Caco-2 (cell line): ENCODE data around the gene AFF1. TPM values are rescaled to one million over a fixed set of nuclear protein-coding genes. Genes with fewer than 3 reads are reported as not detected.

Source experiments
- BruUV-seq: library from RNA; stranded (reverse); fragments of 400-500 nt; replicated peaks from 2 replicates; lab custom pipeline; 2021; lab: Mats Ljungman, UMichigan
- CTCF ChIA-PET: fragments of 300-600 bp; sonication (Branson Sonifier 250); formaldehyde crosslinking; loops from one replicate; lab custom pipeline; 2022; ENCODE audit warnings: antibody characterized with exemption; lab: Charles Lee
- POLR2A ChIA-PET: fragments of 300-600 bp; sonication (Branson Sonifier 250); formaldehyde crosslinking; loops from one replicate; lab custom pipeline; 2022; ENCODE audit warnings: antibody characterized with exemption; lab: Charles Lee
- DNase-seq, 2 experiments: peaks; one replicate each; pipeline versions ENCODE4 v3.0.0 to v3.0.0-alpha.2; 2020 to 2022
- H3K27me3 ChIP-seq: replicated peaks from 2 replicates; pipeline ENCODE4 v1.6.0; 2011; ENCODE audit warnings: low read length; ENCODE audit not compliant: control insufficient read depth, insufficient read depth
- H3K36me3 ChIP-seq: 2 replicates; pipeline ENCODE4 v1.5.1; 2011; ENCODE audit warnings: low read length; ENCODE audit not compliant: control insufficient read depth, insufficient read depth
- H3K4me1 ChIP-seq: fragments of 250-450 bp; sonication (Bioruptor Pico); 2 replicates; pipeline ENCODE4 v1.5.1; 2020; ENCODE audit warnings: mild to moderate bottlenecking
- H3K4me3 ChIP-seq: 2 replicates; pipeline ENCODE4 v1.5.1; 2011; ENCODE audit warnings: low read depth, mild to moderate bottlenecking, control low read depth, low read length
- H3K9me3 ChIP-seq: fragments of 250-450 bp; sonication (Bioruptor Pico); 2 replicates; pipeline ENCODE4 v1.5.1; 2020; ENCODE audit warnings: mild to moderate bottlenecking, moderate library complexity
- H3K27ac Mint-ChIP-seq: one replicate; pipeline ENCODE4 v1.8.0; 2022; ENCODE audit warnings: mixed read lengths; ENCODE audit not compliant: unreplicated experiment
- H3K27me3 Mint-ChIP-seq: one replicate; pipeline ENCODE4 v1.8.0; 2022; ENCODE audit warnings: mixed read lengths; ENCODE audit not compliant: insufficient read depth, unreplicated experiment
- H3K36me3 Mint-ChIP-seq: one replicate; pipeline ENCODE4 v1.8.0; 2022; ENCODE audit warnings: mild to moderate bottlenecking, mixed read lengths; ENCODE audit not compliant: insufficient read depth, unreplicated experiment
- H3K4me1 Mint-ChIP-seq: one replicate; pipeline ENCODE4 v1.8.0; 2022; ENCODE audit warnings: low read depth, mixed read lengths; ENCODE audit not compliant: unreplicated experiment
- H3K4me3 Mint-ChIP-seq: one replicate; pipeline ENCODE4 v1.8.0; 2022; ENCODE audit warnings: mild to moderate bottlenecking, moderate library complexity, mixed read lengths; ENCODE audit not compliant: unreplicated experiment
- H3K9me3 Mint-ChIP-seq: one replicate; pipeline ENCODE4 v1.8.0; 2022; ENCODE audit warnings: mixed read lengths; ENCODE audit not compliant: unreplicated experiment
- intact Hi-C: fragments of 100-400 bp; cut with micrococcal nuclease; formaldehyde crosslinking; loops from one replicate; pipeline ENCODE4 v1.10.0; 2022; ENCODE audit not compliant: unreplicated experiment
- total RNA-seq: library from RNA; stranded (reverse); gene quantifications from 2 replicates; pipeline ENCODE4 v1.2.3, GENCODE V29; 2022
- TF ChIP-seq, protein P1 (sequence below), 2 experiments: fragments of 200-600 bp in 1 of 2; IDR thresholded peaks; 1 replicate in 1 of 2; 2 replicates in 1 of 2; pipeline versions ENCODE4 v1.5.1 to v1.8.0; 2011 to 2022; ENCODE audit warnings: antibody characterized with exemption in 1 of 2, control low read depth in 1 of 2, inconsistent platforms in 1 of 2, low read depth in 1 of 2, low read length in 1 of 2, mild to moderate bottlenecking in 1 of 2, moderate library complexity in 1 of 2; ENCODE audit not compliant: insufficient read depth in 1 of 2, severe bottlenecking in 1 of 2, unreplicated experiment in 1 of 2

The AFF1 gene
- total RNA-seq, 1 experiment from 2014 or later = 48.3 TPM

DNA sequence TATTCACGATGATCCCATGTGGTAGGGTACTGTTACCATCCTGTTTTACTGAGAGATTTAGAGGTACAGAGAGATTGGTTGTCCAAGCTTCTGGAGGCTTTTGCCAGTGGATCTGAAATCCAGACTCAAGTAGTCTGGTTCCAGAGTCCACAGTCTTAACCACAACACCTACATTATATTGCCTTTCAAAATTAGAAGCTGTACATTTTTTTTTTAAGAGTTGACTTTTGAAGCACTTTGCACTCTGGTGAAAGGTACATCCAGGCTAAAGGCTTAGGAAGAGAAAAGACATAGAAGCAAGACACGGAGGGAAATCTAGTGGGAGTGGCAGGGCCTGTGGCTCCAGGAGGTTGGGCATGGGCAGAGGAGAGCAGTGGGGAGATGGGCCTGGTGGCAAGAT, 122.1 kb downstream of the AFF1 start:
- DNase-seq = no peak
- H3K27me3 ChIP-seq = no peaks in the 10 kb centered on the region
- intact Hi-C loops = no loop called here
- Mint-ChIP-seq H3K36me3 (peaks cover 8% of the 10 kb centered on the region), H3K4me3 (no peak overlapping the region), H3K9me3 (no peaks in the 10 kb centered on the region), H3K27ac (no peak overlapping the region), H3K27me3 (no peaks in the 10 kb centered on the region), H3K4me1 (peaks cover 38% of the 10 kb centered on the region)
- CTCF ChIA-PET = no interaction called here
- no peak overlapping the region for H3K4me3 ChIP-seq
- BruUV-seq = no TSS peak
- 0 out of 2 replicates have a peak, but pooled peaks cover 3% of the 10 kb centered on the region for H3K4me1 ChIP-seq
- TF ChIP-seq, protein P1, sequence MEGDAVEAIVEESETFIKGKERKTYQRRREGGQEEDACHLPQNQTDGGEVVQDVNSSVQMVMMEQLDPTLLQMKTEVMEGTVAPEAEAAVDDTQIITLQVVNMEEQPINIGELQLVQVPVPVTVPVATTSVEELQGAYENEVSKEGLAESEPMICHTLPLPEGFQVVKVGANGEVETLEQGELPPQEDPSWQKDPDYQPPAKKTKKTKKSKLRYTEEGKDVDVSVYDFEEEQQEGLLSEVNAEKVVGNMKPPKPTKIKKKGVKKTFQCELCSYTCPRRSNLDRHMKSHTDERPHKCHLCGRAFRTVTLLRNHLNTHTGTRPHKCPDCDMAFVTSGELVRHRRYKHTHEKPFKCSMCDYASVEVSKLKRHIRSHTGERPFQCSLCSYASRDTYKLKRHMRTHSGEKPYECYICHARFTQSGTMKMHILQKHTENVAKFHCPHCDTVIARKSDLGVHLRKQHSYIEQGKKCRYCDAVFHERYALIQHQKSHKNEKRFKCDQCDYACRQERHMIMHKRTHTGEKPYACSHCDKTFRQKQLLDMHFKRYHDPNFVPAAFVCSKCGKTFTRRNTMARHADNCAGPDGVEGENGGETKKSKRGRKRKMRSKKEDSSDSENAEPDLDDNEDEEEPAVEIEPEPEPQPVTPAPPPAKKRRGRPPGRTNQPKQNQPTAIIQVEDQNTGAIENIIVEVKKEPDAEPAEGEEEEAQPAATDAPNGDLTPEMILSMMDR (IDR thresholded peaks at IDR 0.05; ENCODE audit: insufficient read depth in 1 of 2, low read depth in 1 of 2, low read length in 1 of 2, severe bottlenecking in 1 of 2, unreplicated experiment in 1 of 2) = no peak
- POLR2A ChIA-PET = no interaction called here
- H3K9me3 ChIP-seq = no peaks in the 10 kb centered on the region
- no peaks in the 10 kb centered on the region; the same call in 1 of the 2 replicates for H3K36me3 ChIP-seq

- H3K9me3 ChIP-seq = no peaks in the 10 kb centered on the region
- H3K4me1 ChIP-seq = 0 out of 2 replicates have a peak, but pooled peaks cover 3% of the 10 kb centered on the region
- H3K36me3 Mint-ChIP-seq = peaks cover under 1% of the 10 kb centered on the region
- H3K4me3 Mint-ChIP-seq = no peak overlapping the region
- no peaks in the 10 kb centered on the region for H3K27me3 ChIP-seq
- H3K27ac Mint-ChIP-seq = no peak overlapping the region
- H3K9me3 Mint-ChIP-seq = no peaks in the 10 kb centered on the region
- no peaks in the 10 kb centered on the region for H3K27me3 Mint-ChIP-seq
- H3K36me3 ChIP-seq = no peaks in the 10 kb centered on the region
- intact Hi-C loops = no loop called here
- H3K4me3 ChIP-seq = no peak overlapping the region
- TF ChIP-seq, protein P1 (IDR thresholded peaks at IDR 0.05; ENCODE audit: insufficient read depth in 1 of 2, low read depth in 1 of 2, low read length in 1 of 2, severe bottlenecking in 1 of 2, unreplicated experiment in 1 of 2) = no peak
- ChIA-PET POLR2A (no interaction called here), CTCF (interaction anchor here (0.6 kb wide), 1 partner anchor 35 kb away, joined by 6 read pairs; no protein-coding TSS in a partner anchor)
- DNase-seq = no peak
- H3K4me1 Mint-ChIP-seq = peaks cover 32% of the 10 kb centered on the region
- no TSS peak for BruUV-seq
These were observed 123.1 kb downstream of the AFF1 start for GRCh38 chr4:87057835-87058355.

DNA sequence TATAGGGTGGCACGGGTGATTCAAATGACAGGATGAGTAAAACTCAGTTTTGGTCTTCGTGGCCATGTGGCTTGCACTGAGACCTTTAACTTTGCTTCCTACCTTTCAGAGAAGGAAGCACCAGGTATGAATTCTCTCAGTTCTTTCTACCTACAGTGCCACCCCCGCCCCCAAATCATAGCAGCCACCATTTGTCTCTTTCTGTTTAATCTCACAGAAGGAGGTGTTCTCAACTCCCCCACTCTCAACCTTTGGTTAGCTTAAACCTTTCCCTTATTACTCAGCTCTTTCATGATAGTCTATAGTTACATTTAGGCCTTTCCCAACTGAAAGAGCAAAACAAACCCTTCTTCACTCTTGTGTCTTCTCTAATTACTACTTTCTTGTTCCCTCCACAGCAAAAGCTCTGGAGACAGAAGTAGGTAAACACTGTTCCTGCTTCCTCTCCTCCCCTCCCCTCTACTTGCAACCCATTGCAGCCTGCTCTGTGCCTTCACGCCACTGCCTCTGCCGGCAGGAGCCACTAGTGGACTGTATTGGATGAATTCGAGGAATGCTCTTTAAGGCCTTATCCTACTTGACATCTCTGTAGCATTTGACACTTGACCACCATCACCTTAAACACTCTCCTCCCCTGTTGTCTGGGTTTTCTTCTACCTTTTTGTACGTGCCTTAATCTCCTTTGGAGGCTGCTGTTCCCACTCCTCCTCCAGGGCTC, 123.7 kb downstream of the AFF1 start:
- Mint-ChIP-seq H3K4me1 (peaks cover 30% of the 10 kb centered on the region), H3K4me3 (no peak overlapping the region), H3K27me3 (no peaks in the 10 kb centered on the region), H3K36me3 (no peaks in the 10 kb centered on the region), H3K9me3 (no peaks in the 10 kb centered on the region), H3K27ac (peak overlapping the region; percentile 42)
- Histone ChIP-seq H3K4me3 (no peak overlapping the region), H3K27me3 (no peaks in the 10 kb centered on the region), H3K9me3 (no peaks in the 10 kb centered on the region), H3K36me3 (no peaks in the 10 kb centered on the region), H3K4me1 (0 out of 2 replicates have a peak, but pooled peaks cover 3% of the 10 kb centered on the region)
- TF ChIP-seq, protein P1 (IDR thresholded peaks at IDR 0.05; ENCODE audit: insufficient read depth in 1 of 2, low read depth in 1 of 2, low read length in 1 of 2, severe bottlenecking in 1 of 2, unreplicated experiment in 1 of 2) = peak in 1 of 2 experiments; percentile 10
- BruUV-seq = no TSS peak
- DNase-seq = peak in 1 of 2 experiments; percentile 24
- ChIA-PET POLR2A (interaction anchor here (0.6 kb wide), 1 partner anchor 161 kb away, joined by 14 read pairs; no protein-coding TSS in a partner anchor), CTCF (interaction anchor here (0.6 kb wide), 1 partner anchor 35 kb away, joined by 6 read pairs; no protein-coding TSS in a partner anchor)
- intact Hi-C loops = no loop called here
